H9 (cell line): ENCODE measurements around the gene STK35. TPM values are rescaled to one million over a fixed set of nuclear protein-coding genes. Genes with fewer than 3 reads are reported as not detected.

Experiments used
- DNase-seq: peaks from one replicate; pipeline ENCODE4 v3.0.0-alpha.2; 2017
- H2AFZ ChIP-seq: one replicate; pipeline ENCODE4 v1.6.1; 2013; ENCODE audit warnings: mild to moderate bottlenecking, low read length, control low read depth, moderate library complexity
- H2AK5ac ChIP-seq: 2 replicates; pipeline ENCODE4 v1.6.1; 2013; ENCODE audit warnings: low read length, control low read depth, mixed read lengths; ENCODE audit not compliant: insufficient read length
- H2BK120ac ChIP-seq: one replicate; pipeline ENCODE4 v1.6.1; 2013; ENCODE audit warnings: low read depth, mild to moderate bottlenecking, low read length, control low read depth, inconsistent platforms; ENCODE audit not compliant: poor library complexity, severe bottlenecking
- H2BK12ac ChIP-seq: 2 replicates; pipeline ENCODE4 v1.6.1; 2013; ENCODE audit warnings: low read length, control low read depth, mixed read lengths, low read depth; ENCODE audit not compliant: insufficient read length
- H2BK15ac ChIP-seq: 2 replicates; pipeline ENCODE4 v1.6.1; 2013; ENCODE audit warnings: low read depth, low read length, control low read depth
- H2BK20ac ChIP-seq: one replicate; pipeline ENCODE4 v1.6.1; 2013; ENCODE audit warnings: low read depth, mild to moderate bottlenecking, low read length, control low read depth, inconsistent platforms; ENCODE audit not compliant: poor library complexity, severe bottlenecking
- H2BK5ac ChIP-seq: 2 replicates; pipeline ENCODE4 v1.6.1; 2013; ENCODE audit warnings: low read length, control low read depth, mixed read lengths; ENCODE audit not compliant: insufficient read length
- H3K14ac ChIP-seq: 2 replicates; pipeline ENCODE4 v1.6.1; 2013; ENCODE audit warnings: low read length, control low read depth; ENCODE audit not compliant: insufficient read depth
- H3K18ac ChIP-seq: 2 replicates; pipeline ENCODE4 v1.6.1; 2013; ENCODE audit warnings: low read depth, mild to moderate bottlenecking, mixed read lengths, low read length, control low read depth; ENCODE audit not compliant: insufficient read length
- H3K23ac ChIP-seq: 2 replicates; pipeline ENCODE4 v1.6.1; 2013; ENCODE audit warnings: low read length, control low read depth, mixed read lengths, low read depth; ENCODE audit not compliant: insufficient read length
- H3K23me2 ChIP-seq: 2 replicates; pipeline ENCODE4 v1.6.1; 2013; ENCODE audit warnings: low read depth, mild to moderate bottlenecking, mixed read lengths, low read length, control low read depth; ENCODE audit not compliant: insufficient read length, poor library complexity, severe bottlenecking
- H3K27ac ChIP-seq: 2 replicates; pipeline ENCODE4 v1.5.1; 2013; ENCODE audit warnings: low read length, control low read depth, mixed read lengths, low read depth; ENCODE audit not compliant: insufficient read length
- H3K27me3 ChIP-seq: 2 replicates; pipeline ENCODE4 v1.6.1; 2013; ENCODE audit warnings: low read length, control low read depth, inconsistent platforms; ENCODE audit not compliant: insufficient read depth
- H3K4ac ChIP-seq: 2 replicates; pipeline ENCODE4 v1.6.1; 2013; ENCODE audit warnings: low read depth, mild to moderate bottlenecking, control low read depth, inconsistent platforms, low read length, moderate library complexity
- H3K4me1 ChIP-seq: 2 replicates; pipeline ENCODE4 v1.6.1; 2013; ENCODE audit warnings: low read length, control low read depth, inconsistent platforms; ENCODE audit not compliant: insufficient read depth
- H3K4me2 ChIP-seq: 2 replicates; pipeline ENCODE4 v1.6.1; 2013; ENCODE audit warnings: low read length, control low read depth, mixed read lengths; ENCODE audit not compliant: insufficient read length, insufficient read depth
- H3K56ac ChIP-seq: 2 replicates; pipeline ENCODE4 v1.6.1; 2013; ENCODE audit warnings: low read depth, mild to moderate bottlenecking, mixed read lengths, low read length, control low read depth; ENCODE audit not compliant: insufficient read length
- H3K79me1 ChIP-seq: 2 replicates; pipeline ENCODE4 v1.6.1; 2013; ENCODE audit warnings: low read depth, mild to moderate bottlenecking, moderate library complexity, low read length, control low read depth, inconsistent platforms; ENCODE audit not compliant: insufficient read depth, poor library complexity, severe bottlenecking
- H3K79me2 ChIP-seq: 2 replicates; pipeline ENCODE4 v1.6.1; 2013; ENCODE audit warnings: low read length, control low read depth, inconsistent platforms; ENCODE audit not compliant: insufficient read depth
- H3K9ac ChIP-seq: 2 replicates; pipeline ENCODE4 v1.6.1; 2013; ENCODE audit warnings: low read length, control low read depth, mixed read lengths; ENCODE audit not compliant: insufficient read length; ENCODE audit errors: extremely low read depth
- H3K9me3 ChIP-seq: one replicate; pipeline ENCODE4 v1.6.1; 2013; ENCODE audit warnings: low read depth, low read length, inconsistent platforms; ENCODE audit not compliant: control insufficient read depth
- H3T11ph ChIP-seq: one replicate; pipeline ENCODE4 v1.6.1; 2013; ENCODE audit warnings: mild to moderate bottlenecking, low read length, control low read depth, inconsistent platforms
- H4K20me1 ChIP-seq: one replicate; pipeline ENCODE4 v1.6.1; 2013; ENCODE audit not compliant: control insufficient read depth, insufficient read length, insufficient read depth
- H4K5ac ChIP-seq: 2 replicates; pipeline ENCODE4 v1.6.1; 2013; ENCODE audit warnings: low read depth, mild to moderate bottlenecking, mixed read lengths, low read length, control low read depth; ENCODE audit not compliant: insufficient read length
- H4K8ac ChIP-seq: replicated peaks from 2 replicates; pipeline ENCODE4 v1.6.1; 2013; ENCODE audit warnings: low read length, control low read depth, mixed read lengths, low read depth; ENCODE audit not compliant: insufficient read length
- H4K91ac ChIP-seq: 2 replicates; pipeline ENCODE4 v1.6.1; 2013; ENCODE audit warnings: low read depth, mild to moderate bottlenecking, moderate library complexity, mixed read lengths, low read length, control low read depth; ENCODE audit not compliant: insufficient read length
- H3K27ac Mint-ChIP-seq, 3 experiments: 2 replicates in 2 of 3; 3 replicates in 1 of 3; pipeline ENCODE4 v1.8.0; 2020 to 2021; ENCODE audit warnings: mixed read lengths in 3 of 3, mild to moderate bottlenecking in 1 of 3, moderate library complexity in 1 of 3
- H3K27me3 Mint-ChIP-seq: 2 replicates; pipeline ENCODE4 v1.8.0; 2021; ENCODE audit warnings: low read depth, mild to moderate bottlenecking, moderate library complexity, mixed read lengths
- H3K36me3 Mint-ChIP-seq, 3 experiments: 2 replicates in 2 of 3; 3 replicates in 1 of 3; pipeline ENCODE4 v1.8.0; 2020 to 2021; ENCODE audit warnings: low read depth in 3 of 3, mixed read lengths in 3 of 3; ENCODE audit not compliant: insufficient read depth in 1 of 3
- H3K4me1 Mint-ChIP-seq, 2 experiments: 2 replicates each; pipeline ENCODE4 v1.8.0; 2020; ENCODE audit warnings: mixed read lengths in 2 of 2
- H3K4me3 Mint-ChIP-seq, 2 experiments: 2 replicates in 1 of 2; 3 replicates in 1 of 2; pipeline ENCODE4 v1.8.0; 2020 to 2021; ENCODE audit warnings: mild to moderate bottlenecking in 2 of 2, mixed read lengths in 2 of 2, moderate library complexity in 1 of 2
- H3K9me3 Mint-ChIP-seq, 2 experiments: 2 replicates in 1 of 2; 3 replicates in 1 of 2; pipeline ENCODE4 v1.8.0; 2020; ENCODE audit warnings: mild to moderate bottlenecking in 2 of 2, mixed read lengths in 2 of 2, moderate library complexity in 1 of 2
- WGBS: extraction: QIAGEN DNeasy Blood & Tissue Kit; methylation state at CpG from one replicate; pipeline ENCODE4 v1.1.7; 2013; ENCODE audit warnings: missing lambda C conversion rate, low lambda C conversion rate, mixed read lengths; ENCODE audit not compliant: insufficient read length; ENCODE audit errors: extremely low coverage; 5-methylcytosine and 5-hydroxymethylcytosine counted together
- total RNA-seq: library from RNA; stranded (reverse); gene quantifications from 2 replicates; pipeline ENCODE4 v1.2.1, GENCODE V29; 2021
- TF ChIP-seq, protein P1 (sequence below): fragments of 200-600 bp; sonication (generic); conservative IDR thresholded peaks from 3 replicates; pipeline ENCODE4 v1.8.0; 2021; ENCODE audit warnings: antibody characterized with exemption, mild to moderate bottlenecking

The STK35 gene
- total RNA-seq, 1 experiment from 2014 or later, result 66.2 TPM

DNA sequence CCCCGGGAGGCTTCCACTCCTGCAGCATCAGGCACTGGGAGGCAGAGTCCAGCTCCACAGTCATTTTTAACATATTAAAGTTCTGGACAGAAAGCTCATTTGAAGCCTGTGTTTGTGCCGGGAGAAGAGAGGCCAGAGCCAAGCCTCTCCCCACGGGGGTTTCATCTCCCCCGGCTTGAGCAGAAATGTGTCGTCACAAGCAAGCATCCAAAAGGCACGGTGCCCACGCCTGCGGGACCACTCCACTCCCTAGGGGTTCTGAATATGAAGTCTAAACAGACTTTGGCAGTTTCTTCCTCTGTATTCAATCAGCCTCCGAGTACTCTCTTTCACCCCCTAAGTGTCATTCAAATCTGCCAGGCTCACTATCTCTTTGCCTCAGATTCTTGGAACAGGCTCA is 75.3 kb downstream of the STK35 start:
- Histone ChIP-seq H3K79me2 (no peaks in the 10 kb centered on the region), H4K8ac (no peak overlapping the region), H3K27ac (no peak overlapping the region), H4K5ac (no peak overlapping the region), H3K14ac (no peak overlapping the region), H2AFZ (no peak overlapping the region), H3K18ac (no peak overlapping the region), H4K91ac (no peak overlapping the region), H2AK5ac (no peak overlapping the region), H3K4me1 (no peaks in the 10 kb centered on the region), H3K4ac (no peak overlapping the region), H3K27me3 (no peaks in the 10 kb centered on the region), H3K4me2 (no peak overlapping the region), H4K20me1 (no peaks in the 10 kb centered on the region), H3K23ac (no peak overlapping the region), H3K23me2 (no peaks in the 10 kb centered on the region), H3K79me1 (no peaks in the 10 kb centered on the region), H2BK5ac (no peak overlapping the region), H3K56ac (no peak overlapping the region), H3K9me3 (no peaks in the 10 kb centered on the region), H3T11ph (no peak overlapping the region), H2BK20ac (no peak overlapping the region), H2BK120ac (no peak overlapping the region), H3K9ac (no peak overlapping the region), H2BK15ac (no peak overlapping the region), H2BK12ac (no peak overlapping the region)
- Mint-ChIP-seq H3K4me3 (no peak overlapping the region), H3K9me3 (no peaks in the 10 kb centered on the region), H3K4me1 (peaks cover 3% of the 10 kb centered on the region in 2 experiments), H3K36me3 (no peaks in the 10 kb centered on the region), H3K27ac (peak overlapping the region in 1 of 3 experiments; percentile 6; a peak in 1 of 7 replicates), H3K27me3 (peaks cover 10% of the 10 kb centered on the region)
- TF ChIP-seq, protein P1, sequence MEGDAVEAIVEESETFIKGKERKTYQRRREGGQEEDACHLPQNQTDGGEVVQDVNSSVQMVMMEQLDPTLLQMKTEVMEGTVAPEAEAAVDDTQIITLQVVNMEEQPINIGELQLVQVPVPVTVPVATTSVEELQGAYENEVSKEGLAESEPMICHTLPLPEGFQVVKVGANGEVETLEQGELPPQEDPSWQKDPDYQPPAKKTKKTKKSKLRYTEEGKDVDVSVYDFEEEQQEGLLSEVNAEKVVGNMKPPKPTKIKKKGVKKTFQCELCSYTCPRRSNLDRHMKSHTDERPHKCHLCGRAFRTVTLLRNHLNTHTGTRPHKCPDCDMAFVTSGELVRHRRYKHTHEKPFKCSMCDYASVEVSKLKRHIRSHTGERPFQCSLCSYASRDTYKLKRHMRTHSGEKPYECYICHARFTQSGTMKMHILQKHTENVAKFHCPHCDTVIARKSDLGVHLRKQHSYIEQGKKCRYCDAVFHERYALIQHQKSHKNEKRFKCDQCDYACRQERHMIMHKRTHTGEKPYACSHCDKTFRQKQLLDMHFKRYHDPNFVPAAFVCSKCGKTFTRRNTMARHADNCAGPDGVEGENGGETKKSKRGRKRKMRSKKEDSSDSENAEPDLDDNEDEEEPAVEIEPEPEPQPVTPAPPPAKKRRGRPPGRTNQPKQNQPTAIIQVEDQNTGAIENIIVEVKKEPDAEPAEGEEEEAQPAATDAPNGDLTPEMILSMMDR, result no peak
- WGBS, result no CpG with 5 or more reads among the region's 9 CpGs
- DNase-seq, result no peak
